ENCODE data around the gene SLC9B2. TPM values are rescaled to one million over a fixed set of nuclear protein-coding genes. Genes with fewer than 3 reads are reported as not detected.

SLC9B2 gene
- total RNA-seq, 1 experiment from 2014 or later = 2.0 TPM

DNA sequence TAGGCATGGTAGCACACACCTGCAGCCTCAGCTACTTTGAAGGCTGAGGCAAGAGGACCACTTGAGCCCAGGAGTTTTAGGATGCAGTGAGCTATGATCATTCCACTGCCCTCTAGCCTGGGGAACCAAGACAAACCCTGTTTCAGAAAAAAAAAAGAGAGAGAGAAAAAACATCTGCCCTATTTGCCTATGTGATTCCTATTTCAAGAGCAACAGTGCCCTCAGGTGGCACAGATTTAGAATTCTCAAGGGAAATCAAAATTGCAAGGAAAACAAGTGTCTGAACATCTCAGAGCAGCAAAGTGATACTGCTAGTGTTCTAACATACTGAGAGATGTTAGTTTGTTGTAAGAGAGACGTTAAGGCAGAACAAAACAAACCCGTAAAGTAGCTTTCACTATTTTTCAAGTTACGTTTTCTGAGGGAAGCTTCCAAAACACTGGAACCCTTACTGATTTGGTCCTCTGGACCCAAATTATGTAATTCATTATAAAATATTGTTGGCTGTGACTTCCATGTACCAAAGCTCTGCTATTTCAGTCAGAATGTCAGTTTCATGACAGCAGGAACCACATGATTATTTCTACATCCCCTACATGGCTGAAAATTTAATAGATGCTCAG, 15.2 kb upstream of the SLC9B2 start:
- H2AFZ ChIP-seq = no peak overlapping the region
- H3K36me3 ChIP-seq (ENCODE audit: low read depth) = no peaks in the 10 kb centered on the region
- H3F3A ChIP-seq (ENCODE audit: insufficient read depth, low read depth) = no peaks in the 10 kb centered on the region
- no peak overlapping the region for H3K4me3 ChIP-seq
- BruUV-seq (replicated peaks) = no TSS peak
- H3K27ac ChIP-seq = no peak overlapping the region
- no peaks in the 10 kb centered on the region for H3K4me1 ChIP-seq (replicated peaks; ENCODE audit: insufficient read depth)
- no peaks in the 10 kb centered on the region for H4K20me1 ChIP-seq (ENCODE audit: insufficient read depth)
- no peaks in the 10 kb centered on the region for H3K9me3 ChIP-seq (ENCODE audit: insufficient read depth, low read depth)
- H3K27me3 ChIP-seq (ENCODE audit: insufficient read depth, low read depth) = no peaks in the 10 kb centered on the region
- no peak overlapping the region for H3K4me2 ChIP-seq
- peak; percentile 17 to 57 for DNase-seq
- ChIA-PET CTCF (interaction anchor here (0.6 to 0.7 kb wide), 4 partner anchors 53 to 661 kb away, joined by 3 to 10 read pairs (median 3); no protein-coding TSS in a partner anchor), POLR2A (ENCODE audit: unreplicated experiment) (no interaction called here)
- H3K9me2 ChIP-seq (ENCODE audit: insufficient read depth) = no peaks in the 10 kb centered on the region
- intact Hi-C loops (cut with micrococcal nuclease; ENCODE audit: unreplicated experiment) = loop anchor here (5.0 to 10.0 kb wide), 4 partner anchors 469 to 827 kb away; partner anchors contain the start of gene SLC39A8
- TF ChIP-seq, protein P1, sequence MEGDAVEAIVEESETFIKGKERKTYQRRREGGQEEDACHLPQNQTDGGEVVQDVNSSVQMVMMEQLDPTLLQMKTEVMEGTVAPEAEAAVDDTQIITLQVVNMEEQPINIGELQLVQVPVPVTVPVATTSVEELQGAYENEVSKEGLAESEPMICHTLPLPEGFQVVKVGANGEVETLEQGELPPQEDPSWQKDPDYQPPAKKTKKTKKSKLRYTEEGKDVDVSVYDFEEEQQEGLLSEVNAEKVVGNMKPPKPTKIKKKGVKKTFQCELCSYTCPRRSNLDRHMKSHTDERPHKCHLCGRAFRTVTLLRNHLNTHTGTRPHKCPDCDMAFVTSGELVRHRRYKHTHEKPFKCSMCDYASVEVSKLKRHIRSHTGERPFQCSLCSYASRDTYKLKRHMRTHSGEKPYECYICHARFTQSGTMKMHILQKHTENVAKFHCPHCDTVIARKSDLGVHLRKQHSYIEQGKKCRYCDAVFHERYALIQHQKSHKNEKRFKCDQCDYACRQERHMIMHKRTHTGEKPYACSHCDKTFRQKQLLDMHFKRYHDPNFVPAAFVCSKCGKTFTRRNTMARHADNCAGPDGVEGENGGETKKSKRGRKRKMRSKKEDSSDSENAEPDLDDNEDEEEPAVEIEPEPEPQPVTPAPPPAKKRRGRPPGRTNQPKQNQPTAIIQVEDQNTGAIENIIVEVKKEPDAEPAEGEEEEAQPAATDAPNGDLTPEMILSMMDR (conservative IDR thresholded peaks at IDR 0.05) = peak; percentile 72
- TF ChIP-seq EZH2 (IDR thresholded peaks at IDR 0.05; ENCODE audit: low read depth) = no peak
- H3K79me2 ChIP-seq (ENCODE audit: low read depth) = no peaks in the 10 kb centered on the region

DNA sequence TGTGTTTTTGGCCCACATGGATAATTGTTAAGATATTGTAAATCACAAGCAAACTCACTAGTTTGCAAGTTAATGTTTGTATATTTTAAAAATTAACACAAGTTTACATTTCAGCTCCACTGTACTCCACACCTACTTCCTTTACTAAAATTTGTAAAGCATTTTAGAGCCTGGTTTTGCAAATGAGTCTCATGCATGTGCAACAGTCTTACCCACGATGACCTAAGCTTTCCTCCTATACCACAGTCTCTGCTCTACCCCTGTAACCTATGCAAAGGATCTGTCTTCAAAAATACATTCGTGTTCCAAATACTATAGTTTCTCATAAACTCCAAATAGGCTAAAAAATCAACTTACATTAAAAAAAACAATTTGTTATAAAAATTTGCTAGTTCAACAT, 12.9 kb upstream of the SLC9B2 start:
- Histone ChIP-seq H3K4me3 (no peak overlapping the region), H3K27ac (no peak overlapping the region), H3F3A (ENCODE audit: insufficient read depth, low read depth) (no peaks in the 10 kb centered on the region), H3K4me1 (replicated peaks; ENCODE audit: insufficient read depth) (no peaks in the 10 kb centered on the region), H3K9me2 (ENCODE audit: insufficient read depth) (no peaks in the 10 kb centered on the region), H3K4me2 (no peak overlapping the region), H4K20me1 (ENCODE audit: insufficient read depth) (no peaks in the 10 kb centered on the region), H3K79me2 (ENCODE audit: low read depth) (no peaks in the 10 kb centered on the region), H3K36me3 (ENCODE audit: low read depth) (no peaks in the 10 kb centered on the region), H2AFZ (no peak overlapping the region), H3K9me3 (ENCODE audit: insufficient read depth, low read depth) (no peaks in the 10 kb centered on the region), H3K27me3 (ENCODE audit: insufficient read depth, low read depth) (no peaks in the 10 kb centered on the region)
- intact Hi-C loops (cut with micrococcal nuclease; ENCODE audit: unreplicated experiment) = no loop called here
- TF ChIP-seq, protein P1 (conservative IDR thresholded peaks at IDR 0.05) = no peak
- TF ChIP-seq EZH2 (IDR thresholded peaks at IDR 0.05; ENCODE audit: low read depth) = no peak
- POLR2A ChIA-PET (ENCODE audit: unreplicated experiment) = no interaction called here
- DNase-seq = no peak
- no TSS peak for BruUV-seq (replicated peaks)
- CTCF ChIA-PET = no interaction called here

DNA sequence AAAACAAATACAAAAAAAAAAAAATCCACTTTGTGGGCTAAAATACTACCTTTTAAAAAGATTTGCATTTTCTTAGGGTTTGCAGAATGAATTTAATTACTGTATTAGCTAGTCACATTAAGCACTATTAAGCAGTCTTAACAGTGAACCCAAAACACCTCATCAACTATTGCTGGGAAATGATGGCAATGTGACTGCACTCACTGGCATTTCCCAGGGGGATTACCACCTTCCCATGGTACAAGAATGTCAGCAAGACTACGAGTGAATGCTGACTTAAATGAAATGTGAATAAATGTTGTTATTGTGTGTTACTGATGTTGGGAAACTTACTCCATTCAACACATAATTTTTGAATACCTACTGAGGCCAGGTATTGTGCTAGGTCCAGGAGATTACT, 10.0 kb upstream of the SLC9B2 start:
- no peak overlapping the region for H2AFZ ChIP-seq
- TF ChIP-seq, protein P1 (conservative IDR thresholded peaks at IDR 0.05) = no peak
- TF ChIP-seq EZH2 (IDR thresholded peaks at IDR 0.05; ENCODE audit: low read depth) = no peak
- ChIA-PET CTCF (no interaction called here), POLR2A (ENCODE audit: unreplicated experiment) (no interaction called here)
- H3K36me3 ChIP-seq (ENCODE audit: low read depth) = no peaks in the 10 kb centered on the region
- no peak overlapping the region for H3K4me3 ChIP-seq
- DNase-seq = no peak
- H4K20me1 ChIP-seq (ENCODE audit: insufficient read depth) = no peaks in the 10 kb centered on the region
- H3F3A ChIP-seq (ENCODE audit: insufficient read depth, low read depth) = no peaks in the 10 kb centered on the region
- intact Hi-C loops (cut with micrococcal nuclease; ENCODE audit: unreplicated experiment) = no loop called here
- no peaks in the 10 kb centered on the region for H3K4me1 ChIP-seq (replicated peaks; ENCODE audit: insufficient read depth)
- no TSS peak for BruUV-seq (replicated peaks)
- no peaks in the 10 kb centered on the region for H3K9me2 ChIP-seq (ENCODE audit: insufficient read depth)
- H3K79me2 ChIP-seq (ENCODE audit: low read depth) = no peaks in the 10 kb centered on the region
- no peak overlapping the region for H3K27ac ChIP-seq
- no peaks in the 10 kb centered on the region for H3K27me3 ChIP-seq (ENCODE audit: insufficient read depth, low read depth)
- H3K9me3 ChIP-seq (ENCODE audit: insufficient read depth, low read depth) = no peaks in the 10 kb centered on the region
- H3K4me2 ChIP-seq = no peak overlapping the region

Measured in PC-9 (cell line).